Spinal cord (tissue), 10 donors: ENCODE measurements around the gene WDR18. TPM values are rescaled to one million over a fixed set of nuclear protein-coding genes. Genes with fewer than 3 reads are reported as not detected.
A peak's percentile ranks its signal among the peaks of the same experiment; 100 is the strongest.

ENCODE experiments used
- DNase-seq, 6 donors: peaks; one replicate each; pipeline versions ENCODE4 v3.0.0 to v3.0.0-alpha.2; 2013 to 2015; ENCODE audit warnings: low spot score in 6 of 6, low read depth in 4 of 6
- H3K27ac ChIP-seq: one replicate; pipeline ENCODE4 v1.5.1; 2013; ENCODE audit warnings: low read depth, low read length, control low read depth
- H3K27me3 ChIP-seq: one replicate; pipeline ENCODE4 v1.6.1; 2013; ENCODE audit warnings: low read length; ENCODE audit not compliant: control insufficient read depth, insufficient read depth
- H3K36me3 ChIP-seq: one replicate; pipeline ENCODE4 v1.6.1; 2013; ENCODE audit warnings: low read length; ENCODE audit not compliant: control insufficient read depth, insufficient read depth
- H3K4me1 ChIP-seq: one replicate; pipeline ENCODE4 v1.6.1; 2013; ENCODE audit warnings: low read length; ENCODE audit not compliant: control insufficient read depth, insufficient read depth
- H3K4me3 ChIP-seq: one replicate; pipeline ENCODE4 v1.5.1; 2013; ENCODE audit warnings: low read depth, low read length, control low read depth
- H3K9me3 ChIP-seq: one replicate; pipeline ENCODE4 v1.6.1; 2013; ENCODE audit warnings: low read length; ENCODE audit not compliant: control insufficient read depth, insufficient read depth
- WGBS: methylation state at CpG from one replicate; pipeline ENCODE4 v1.1.5; 2013; ENCODE audit warnings: missing lambda C conversion rate; ENCODE audit not compliant: insufficient coverage; 5-methylcytosine and 5-hydroxymethylcytosine counted together
- polyA plus RNA-seq, 2 donors: library from polyadenylated mRNA; unstranded; fragments of 120-200 nt; gene quantifications; one replicate each; pipeline ENCODE4 v1.2.1, GENCODE V29; 2013; ENCODE audit not compliant: insufficient read length in 2 of 2
- total RNA-seq, 2 donors: library from RNA; depleted of rRNA in 1 of 2; stranded (reverse); fragments of 120-200 nt in 1 of 2; fragments of >200 nt in 1 of 2; gene quantifications; one replicate each; pipeline versions ENCODE4 v1.2.3 to v1.2.4, GENCODE V29; 2013 to 2014
- donor health status: healthy.

Gene WDR18
- total and polyA plus RNA-seq, 4 donors, result 37.4 to 64.0 (median 50.0) TPM

DNA sequence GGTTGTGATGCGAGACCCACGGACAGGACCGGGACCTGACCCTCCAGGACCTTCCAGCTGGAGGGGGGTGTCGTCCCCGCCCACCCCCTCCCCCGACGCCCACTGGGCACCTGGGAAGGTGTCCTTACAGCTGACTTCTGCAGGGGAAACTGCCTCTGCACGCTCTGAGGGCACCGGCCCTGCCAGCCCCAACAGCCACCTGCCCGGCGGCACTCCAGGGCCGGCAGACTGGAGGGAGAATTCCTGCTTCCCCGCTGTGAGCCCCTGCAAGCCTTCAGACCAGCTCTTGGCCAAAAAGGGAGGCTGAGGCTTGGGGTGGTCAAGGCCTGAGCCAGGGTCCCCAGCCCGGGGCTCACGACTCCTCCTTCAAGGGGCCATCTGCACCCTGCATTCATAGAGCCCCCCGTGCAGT is 43.5 kb downstream of the WDR18 start:
- Histone ChIP-seq H3K27ac (no peak overlapping the region), H3K9me3 (no peaks in the 10 kb centered on the region), H3K36me3 (peaks cover 9% of the 10 kb centered on the region), H3K4me3 (peak overlapping the region; percentile 59), H3K27me3 (peaks cover 22% of the 10 kb centered on the region), H3K4me1 (peaks cover 30% of the 10 kb centered on the region)
- WGBS, result 10% methylated on average over 16 of the region's 16 CpGs
- DNase-seq, result no peak

DNA sequence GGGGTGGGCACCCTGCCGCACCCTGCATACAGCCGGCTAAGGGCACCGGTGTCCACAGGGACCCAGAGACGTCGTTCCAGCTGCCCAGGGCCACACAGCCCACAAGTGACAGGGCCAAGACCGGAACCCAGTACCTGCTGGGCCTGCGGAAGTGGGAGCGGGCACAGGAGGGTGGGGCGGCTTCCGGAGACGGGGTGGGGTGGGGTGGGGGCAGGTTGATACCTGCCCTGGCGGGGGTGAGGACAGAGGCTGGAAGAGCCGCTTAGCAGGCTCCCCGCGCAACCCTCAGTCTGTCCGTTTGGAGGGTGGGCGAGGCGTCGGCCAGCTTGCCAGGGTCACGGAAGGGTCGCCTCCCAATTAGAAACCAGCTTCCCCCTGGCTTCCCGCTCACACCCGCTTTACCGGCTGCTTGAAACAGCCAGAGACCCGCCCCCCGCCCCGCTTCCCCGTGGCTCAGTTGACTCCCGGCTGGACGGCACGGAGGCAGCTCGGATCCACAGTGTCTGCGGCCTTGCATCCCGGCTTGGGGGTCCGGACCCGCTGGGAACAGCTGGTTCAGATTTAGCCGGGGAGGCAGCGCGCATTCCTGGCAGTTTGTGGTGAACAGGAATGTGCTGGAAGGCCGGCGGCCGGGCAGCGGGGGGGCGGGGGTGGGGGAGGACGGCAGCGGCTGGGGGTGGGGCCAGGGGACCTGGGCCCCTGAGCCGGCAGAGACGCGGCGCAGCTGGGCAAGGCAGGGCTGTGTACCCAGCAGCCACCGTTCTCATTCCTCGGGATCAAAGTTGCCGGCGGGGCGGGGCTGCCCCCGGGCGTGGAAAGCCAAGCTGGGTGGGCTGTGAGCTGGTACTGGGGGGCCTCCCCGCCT is 44.1 kb downstream of the WDR18 start:
- Histone ChIP-seq H3K27ac (no peak overlapping the region), H3K36me3 (peaks cover 11% of the 10 kb centered on the region), H3K4me1 (peaks cover 30% of the 10 kb centered on the region), H3K4me3 (peak overlapping the region; percentile 38), H3K9me3 (no peaks in the 10 kb centered on the region), H3K27me3 (peaks cover 22% of the 10 kb centered on the region)
- 4% methylated on average over 48 of the region's 58 CpGs for WGBS
- peak in 2 of 6 donors; percentile 12 to 69 for DNase-seq

DNA sequence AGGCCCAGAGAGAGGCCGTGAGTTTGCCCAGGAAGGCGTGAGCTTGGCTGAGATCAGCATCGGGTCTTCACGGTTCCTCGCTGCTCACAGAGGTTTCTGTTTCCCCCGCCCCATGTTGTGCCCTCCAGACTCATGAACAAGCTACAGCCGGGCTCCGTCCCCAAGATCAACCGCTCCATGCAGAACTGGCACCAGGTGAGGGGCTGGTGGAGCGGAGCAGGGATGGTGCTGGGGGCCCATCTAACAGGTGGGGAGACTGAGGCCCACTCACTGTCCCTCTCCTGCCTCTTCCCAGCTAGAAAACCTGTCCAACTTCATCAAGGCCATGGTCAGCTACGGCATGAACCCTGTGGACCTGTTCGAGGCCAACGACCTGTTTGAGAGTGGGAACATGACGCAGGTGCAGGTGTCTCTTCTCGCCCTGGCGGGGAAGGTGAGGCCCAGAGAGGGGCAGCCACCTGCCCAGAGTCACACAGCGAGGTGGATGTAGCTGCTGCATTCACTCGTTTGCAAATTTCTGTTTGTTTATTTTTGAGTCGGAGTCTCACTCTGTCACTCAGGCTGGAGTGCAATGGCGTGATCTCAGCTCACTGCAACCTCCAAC is 48.2 kb downstream of the WDR18 start:
- H3K4me3 ChIP-seq, result no peak overlapping the region
- peaks cover 6% of the 10 kb centered on the region for H3K27me3 ChIP-seq
- H3K36me3 ChIP-seq, result peaks cover 26% of the 10 kb centered on the region
- no peak for DNase-seq
- no peaks in the 10 kb centered on the region for H3K9me3 ChIP-seq
- 91% methylated on average over 20 of the region's 20 CpGs for WGBS
- no peak overlapping the region for H3K27ac ChIP-seq
- peaks cover 14% of the 10 kb centered on the region for H3K4me1 ChIP-seq

DNA sequence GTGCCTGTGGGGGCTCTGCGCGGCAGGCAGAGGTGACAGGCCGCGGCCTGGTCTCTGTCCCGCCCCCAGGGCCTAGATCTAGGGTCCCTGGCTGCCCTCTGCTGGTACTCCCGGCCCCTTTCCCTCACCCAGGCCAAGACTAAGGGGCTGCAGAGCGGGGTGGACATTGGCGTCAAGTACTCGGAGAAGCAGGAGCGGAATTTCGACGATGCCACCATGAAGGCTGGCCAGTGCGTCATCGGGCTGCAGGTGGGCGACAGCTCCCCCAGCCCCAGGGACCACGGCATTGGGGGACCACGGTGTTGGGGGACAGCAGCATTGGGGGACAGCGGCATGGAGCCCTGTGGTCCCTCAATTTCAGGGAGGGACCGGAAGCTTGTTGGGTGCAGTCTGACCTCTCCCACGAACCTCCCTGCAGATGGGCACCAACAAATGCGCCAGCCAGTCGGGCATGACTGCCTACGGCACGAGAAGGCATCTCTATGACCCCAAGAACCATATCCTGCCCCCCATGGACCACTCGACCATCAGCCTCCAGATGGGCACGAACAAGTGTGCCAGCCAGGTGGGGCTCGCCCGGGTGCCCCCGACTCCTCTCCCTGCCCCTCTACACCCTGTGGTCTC is 52.0 kb downstream of the WDR18 start:
- 88% methylated on average over 26 of the region's 29 CpGs for WGBS
- H3K27ac ChIP-seq, result no peak overlapping the region
- no peak for DNase-seq
- no peaks in the 10 kb centered on the region for H3K27me3 ChIP-seq
- H3K36me3 ChIP-seq, result peaks cover 27% of the 10 kb centered on the region
- H3K4me1 ChIP-seq, result peaks cover 23% of the 10 kb centered on the region
- no peaks in the 10 kb centered on the region for H3K9me3 ChIP-seq
- no peak overlapping the region for H3K4me3 ChIP-seq

DNA sequence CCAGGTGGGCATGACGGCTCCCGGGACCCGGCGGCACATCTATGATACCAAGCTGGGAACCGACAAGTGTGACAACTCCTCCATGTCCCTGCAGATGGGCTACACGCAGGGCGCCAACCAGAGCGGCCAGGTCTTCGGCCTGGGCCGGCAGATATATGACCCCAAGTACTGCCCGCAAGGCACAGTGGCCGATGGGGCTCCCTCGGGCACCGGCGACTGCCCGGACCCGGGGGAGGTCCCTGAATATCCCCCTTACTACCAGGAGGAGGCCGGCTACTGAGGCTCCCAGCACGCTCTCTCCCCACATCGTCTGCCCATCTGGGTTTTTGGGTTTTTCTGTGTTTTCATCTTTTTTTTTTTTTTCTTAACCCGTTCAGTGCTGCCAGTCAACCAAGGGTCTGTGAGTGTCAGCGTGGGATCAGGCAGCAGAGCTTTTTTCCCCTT is 53.5 kb downstream of the WDR18 start:
- H3K36me3 ChIP-seq, result peaks cover 31% of the 10 kb centered on the region
- no peak overlapping the region for H3K4me3 ChIP-seq
- H3K9me3 ChIP-seq, result no peaks in the 10 kb centered on the region
- H3K27ac ChIP-seq, result no peak overlapping the region
- 88% methylated on average over 13 of the region's 22 CpGs for WGBS
- H3K27me3 ChIP-seq, result no peaks in the 10 kb centered on the region
- peaks cover 35% of the 10 kb centered on the region for H3K4me1 ChIP-seq
- DNase-seq, result no peak

DNA sequence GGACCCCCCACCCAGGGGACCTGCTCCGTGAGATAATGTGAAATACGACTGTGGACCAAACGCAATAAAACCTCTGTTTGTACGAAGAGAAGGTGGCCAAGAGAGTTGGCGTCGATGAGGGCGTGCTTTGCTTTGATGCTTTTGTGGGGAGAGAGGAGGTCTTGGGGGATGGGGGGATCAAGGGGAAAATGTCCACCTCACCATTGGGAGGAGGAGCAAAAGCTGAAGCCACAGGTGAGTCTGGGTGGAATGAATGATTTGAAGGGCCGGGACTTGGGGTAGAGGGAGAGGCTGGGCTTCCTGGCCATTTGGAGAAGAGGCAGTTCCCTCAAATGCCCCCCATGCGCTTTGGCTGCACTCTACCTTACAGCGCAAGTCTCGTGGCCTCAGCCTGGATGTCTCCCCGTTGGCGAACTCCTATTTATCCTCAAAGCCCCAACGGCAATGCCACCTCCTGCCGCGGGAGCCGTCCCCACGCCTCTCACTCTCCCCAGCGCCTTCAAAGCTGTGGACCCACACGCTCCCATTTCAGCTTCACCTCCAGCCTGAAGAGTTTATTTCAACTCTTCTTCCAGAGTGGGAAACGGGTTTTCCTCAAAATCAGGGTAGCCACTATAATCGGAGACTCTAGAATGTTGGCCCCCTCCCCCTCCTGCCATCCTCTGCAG is 55.0 kb downstream of the WDR18 start:
- WGBS, result 66% methylated on average over 20 of the region's 22 CpGs

DNA sequence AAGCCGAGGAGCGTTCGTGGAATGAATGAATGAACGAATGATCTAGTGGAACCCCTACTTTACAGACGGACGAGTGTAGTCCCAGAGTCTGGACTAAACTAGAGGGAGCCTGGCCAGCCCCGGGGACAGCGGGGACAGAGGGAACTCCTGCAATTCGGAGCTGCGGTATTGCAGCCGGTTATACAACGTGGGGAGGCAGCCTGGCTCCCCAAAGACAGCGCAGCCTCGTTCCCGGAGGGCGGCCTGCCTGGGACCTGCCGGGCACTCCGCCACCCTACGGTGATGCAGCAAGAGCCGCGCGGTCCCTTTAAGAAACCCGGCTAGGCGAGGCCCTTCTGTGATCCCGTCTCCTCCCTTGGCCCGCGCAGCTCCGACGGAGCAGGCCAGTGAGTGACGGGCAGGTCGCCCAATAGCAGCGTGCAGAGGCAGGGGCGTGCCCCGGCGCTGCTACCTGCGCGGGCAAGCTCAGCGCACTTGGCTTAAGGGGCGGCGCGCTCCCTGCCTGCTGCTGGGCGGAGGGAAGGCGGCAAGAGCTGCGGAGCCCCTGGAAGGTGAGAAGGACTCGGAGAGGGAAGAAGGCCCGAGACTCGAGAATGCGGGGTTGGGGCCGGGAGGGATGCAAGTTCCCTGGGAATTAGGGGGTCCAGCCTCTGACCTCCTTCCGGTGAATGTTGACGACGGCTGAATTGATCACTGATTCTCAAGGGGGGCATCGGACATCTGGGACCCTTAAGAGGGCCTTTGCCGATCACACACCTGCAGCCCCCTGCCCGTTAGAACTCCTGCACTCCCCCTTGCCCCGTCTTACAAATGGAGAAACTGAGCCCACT is 55.7 kb downstream of the WDR18 start, which contains the start of gene ABCA7:
Gene ABCA7, plus strand, starts transcription at position 462 of the 830 bp plus-strand sequence. CDS start 1,255 bp downstream, outside the sequence.
- H3K4me1 ChIP-seq, result peaks cover 38% of the 10 kb centered on the region
- DNase-seq, result peak; percentile 88 to 99 (median 93)
- under 1% methylated on average over 56 of the region's 56 CpGs for WGBS
- no peaks in the 10 kb centered on the region for H3K27me3 ChIP-seq
- H3K9me3 ChIP-seq, result no peaks in the 10 kb centered on the region
- H3K4me3 ChIP-seq, result peak within 1 kb of the TSS; percentile 68
- H3K27ac ChIP-seq, result no peak within 1 kb of the TSS
- H3K36me3 ChIP-seq, result peaks cover 45% of the 10 kb centered on the region

More for the DNA sequence above, 55.0 kb downstream of the WDR18 start:
- Histone ChIP-seq H3K4me1 (peaks cover 38% of the 10 kb centered on the region), H3K27me3 (no peaks in the 10 kb centered on the region), H3K36me3 (peaks cover 39% of the 10 kb centered on the region), H3K9me3 (no peaks in the 10 kb centered on the region), H3K4me3 (peak overlapping the region; percentile 68), H3K27ac (no peak overlapping the region)
- DNase-seq, result no peak

DNA sequence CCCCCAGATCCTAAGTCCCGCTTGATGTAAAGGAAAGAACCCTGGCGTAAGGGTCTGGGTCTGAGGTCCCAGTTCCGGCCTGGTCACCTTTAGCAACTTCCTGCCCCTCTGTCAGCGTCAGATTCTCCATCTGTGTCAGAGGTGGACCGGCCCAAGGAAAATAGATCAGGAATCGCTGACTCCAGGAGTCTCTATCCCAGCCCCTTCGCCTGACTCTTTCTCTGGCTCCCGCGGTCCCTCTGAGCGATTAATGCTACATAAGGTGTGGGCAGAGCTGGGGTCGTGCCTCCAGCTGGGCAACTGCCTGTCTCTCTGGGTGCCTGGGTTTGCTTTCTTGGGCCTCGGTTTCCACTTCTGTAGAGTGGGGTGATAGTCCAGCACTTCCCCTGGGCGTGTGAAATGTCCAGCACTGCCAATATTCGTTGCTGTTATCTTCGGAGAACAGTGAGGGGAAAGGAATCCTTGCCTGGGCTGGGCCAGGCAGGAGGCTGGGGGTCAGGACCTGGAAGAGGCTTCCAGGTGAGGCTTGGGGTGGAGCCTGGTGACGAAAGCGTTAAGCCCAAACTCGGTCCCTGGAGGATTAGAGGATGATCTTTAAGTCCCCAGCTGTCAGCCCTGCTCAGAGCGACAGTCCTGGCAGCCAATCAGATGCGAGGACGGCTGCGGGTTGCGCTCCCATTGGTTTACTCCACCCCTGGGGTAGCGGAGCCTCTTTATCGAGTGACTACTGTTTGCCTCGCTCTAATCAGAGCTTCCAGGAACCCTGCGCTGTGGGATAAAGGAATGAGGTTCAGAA is 56.5 kb downstream of the WDR18 start:
- Histone ChIP-seq H3K27me3 (no peaks in the 10 kb centered on the region), H3K36me3 (peaks cover 48% of the 10 kb centered on the region), H3K9me3 (no peaks in the 10 kb centered on the region), H3K27ac (no peak overlapping the region), H3K4me3 (peak overlapping the region; percentile 68), H3K4me1 (peaks cover 38% of the 10 kb centered on the region)
- peak; percentile 57 to 97 (median 83) for DNase-seq
- WGBS, result 2% methylated on average over 27 of the region's 27 CpGs
